GM10266 (cell line): Measurements from ENCODE around the gene TC2N.

Experiments used
- DNase-seq: peaks from one replicate; pipeline ENCODE4 v3.0.0; 2012; ENCODE audit errors: extremely low spot score
- TF ChIP-seq, protein P1 (sequence below): IDR thresholded peaks from 2 replicates; pipeline ENCODE4 v1.5.1; 2012; ENCODE audit warnings: mild to moderate bottlenecking, low read depth; ENCODE audit not compliant: control insufficient read depth, insufficient read depth; ENCODE audit errors: missing control alignments

TC2N gene

DNA sequence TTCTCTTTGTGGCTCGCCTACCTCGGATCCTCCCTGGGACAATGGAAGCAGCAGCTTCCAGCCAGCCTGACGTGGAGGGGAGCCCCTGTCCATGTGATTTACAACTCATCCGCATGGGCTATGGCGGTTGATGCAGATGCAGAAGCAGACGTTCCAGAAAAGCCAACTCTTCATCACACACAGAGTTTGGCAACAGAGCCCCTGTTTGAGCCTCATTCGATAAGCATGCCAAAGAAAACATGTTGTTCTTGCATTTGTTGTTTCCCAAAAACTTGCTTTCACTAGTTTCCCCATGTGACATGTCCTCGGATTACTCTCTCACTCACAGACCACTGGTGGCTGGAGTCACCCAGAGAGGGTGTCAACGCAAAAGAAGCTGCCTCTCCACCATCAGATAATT lies 16.4 kb upstream of the TC2N start:
- no peak for DNase-seq
- TF ChIP-seq, protein P1, sequence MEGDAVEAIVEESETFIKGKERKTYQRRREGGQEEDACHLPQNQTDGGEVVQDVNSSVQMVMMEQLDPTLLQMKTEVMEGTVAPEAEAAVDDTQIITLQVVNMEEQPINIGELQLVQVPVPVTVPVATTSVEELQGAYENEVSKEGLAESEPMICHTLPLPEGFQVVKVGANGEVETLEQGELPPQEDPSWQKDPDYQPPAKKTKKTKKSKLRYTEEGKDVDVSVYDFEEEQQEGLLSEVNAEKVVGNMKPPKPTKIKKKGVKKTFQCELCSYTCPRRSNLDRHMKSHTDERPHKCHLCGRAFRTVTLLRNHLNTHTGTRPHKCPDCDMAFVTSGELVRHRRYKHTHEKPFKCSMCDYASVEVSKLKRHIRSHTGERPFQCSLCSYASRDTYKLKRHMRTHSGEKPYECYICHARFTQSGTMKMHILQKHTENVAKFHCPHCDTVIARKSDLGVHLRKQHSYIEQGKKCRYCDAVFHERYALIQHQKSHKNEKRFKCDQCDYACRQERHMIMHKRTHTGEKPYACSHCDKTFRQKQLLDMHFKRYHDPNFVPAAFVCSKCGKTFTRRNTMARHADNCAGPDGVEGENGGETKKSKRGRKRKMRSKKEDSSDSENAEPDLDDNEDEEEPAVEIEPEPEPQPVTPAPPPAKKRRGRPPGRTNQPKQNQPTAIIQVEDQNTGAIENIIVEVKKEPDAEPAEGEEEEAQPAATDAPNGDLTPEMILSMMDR, result no peak

DNA sequence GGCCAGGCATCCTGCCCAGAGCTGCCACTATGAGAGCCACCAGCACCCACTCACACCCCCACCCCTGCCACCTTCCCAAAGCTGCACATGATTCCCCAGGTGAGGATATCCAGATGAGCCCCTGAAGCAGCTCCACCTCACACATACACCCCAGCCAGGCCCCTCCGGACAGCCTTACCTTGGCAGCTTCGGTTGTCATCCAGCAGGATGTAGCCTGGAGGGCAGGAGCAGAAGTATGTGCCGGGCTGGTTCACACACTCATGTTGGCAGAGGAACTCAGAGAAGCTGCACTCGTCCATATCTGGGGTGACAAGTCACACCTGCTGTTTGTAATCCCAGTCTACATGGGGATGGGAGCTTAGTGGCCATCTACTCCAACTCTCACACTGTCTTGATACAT lies 15.4 kb upstream of the TC2N start:
- no peak for DNase-seq
- TF ChIP-seq, protein P1, result no peak

DNA sequence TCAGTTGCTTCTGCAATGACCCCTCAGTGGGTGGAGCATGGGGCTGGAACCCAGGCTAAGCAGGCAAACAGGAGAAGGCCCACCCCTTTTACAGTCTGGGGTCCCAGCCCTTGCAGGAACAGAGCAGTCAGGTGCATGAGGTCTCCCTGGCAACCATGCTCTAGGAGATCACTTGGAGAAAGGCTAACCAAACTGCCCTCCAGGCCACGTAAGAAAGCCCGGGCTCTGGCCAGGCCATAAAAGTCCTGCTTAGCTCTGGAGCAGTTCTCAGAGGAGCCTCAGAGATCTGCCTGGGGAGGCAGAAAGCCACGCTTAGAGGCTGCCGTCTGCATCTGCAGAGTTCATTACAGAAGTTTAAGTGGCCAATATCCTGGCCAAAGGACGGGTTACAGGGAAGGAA lies 15.0 kb upstream of the TC2N start:
- TF ChIP-seq, protein P1, result no peak
- DNase-seq, result no peak

DNA sequence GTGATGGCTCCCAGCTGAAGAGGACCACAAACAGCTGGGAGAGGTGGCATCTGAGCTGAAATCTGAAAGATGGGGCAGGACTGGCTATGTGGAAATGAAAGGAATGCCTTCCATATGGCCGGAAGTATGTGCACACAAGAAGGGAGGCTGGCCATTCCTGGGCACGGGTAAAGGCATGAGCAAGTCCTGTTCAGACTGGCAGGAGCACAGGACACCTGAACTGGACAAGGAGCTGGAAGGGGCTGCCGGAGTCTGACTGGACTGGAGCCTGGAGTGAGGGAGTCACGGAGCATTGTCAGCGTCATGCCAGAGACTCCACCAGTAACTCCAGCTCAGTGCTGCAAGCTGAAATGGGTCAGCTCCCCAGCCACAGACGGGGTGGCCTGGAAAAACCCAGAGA lies 11.9 kb upstream of the TC2N start:
- TF ChIP-seq, protein P1, result no peak
- DNase-seq, result no peak

DNA sequence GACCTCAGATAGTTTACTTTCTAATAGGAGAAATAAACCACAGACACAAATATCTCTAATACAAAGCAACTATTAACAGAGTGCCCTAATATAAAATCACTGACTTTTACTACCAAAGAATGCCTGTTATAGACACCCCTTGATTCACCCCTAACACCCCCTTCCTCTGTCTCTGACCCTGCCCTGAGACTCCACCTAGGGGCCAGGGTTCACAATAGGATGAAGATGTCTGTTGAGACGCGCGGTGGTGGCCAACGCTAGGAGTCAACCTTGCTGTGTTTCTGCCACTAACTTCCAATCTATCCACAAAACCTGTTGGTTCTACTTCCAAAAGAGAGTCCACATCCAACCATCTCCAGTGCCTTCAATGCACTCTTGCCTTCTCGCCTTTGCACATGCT lies 10.9 kb upstream of the TC2N start:
- TF ChIP-seq, protein P1, result no peak
- DNase-seq, result no peak

DNA sequence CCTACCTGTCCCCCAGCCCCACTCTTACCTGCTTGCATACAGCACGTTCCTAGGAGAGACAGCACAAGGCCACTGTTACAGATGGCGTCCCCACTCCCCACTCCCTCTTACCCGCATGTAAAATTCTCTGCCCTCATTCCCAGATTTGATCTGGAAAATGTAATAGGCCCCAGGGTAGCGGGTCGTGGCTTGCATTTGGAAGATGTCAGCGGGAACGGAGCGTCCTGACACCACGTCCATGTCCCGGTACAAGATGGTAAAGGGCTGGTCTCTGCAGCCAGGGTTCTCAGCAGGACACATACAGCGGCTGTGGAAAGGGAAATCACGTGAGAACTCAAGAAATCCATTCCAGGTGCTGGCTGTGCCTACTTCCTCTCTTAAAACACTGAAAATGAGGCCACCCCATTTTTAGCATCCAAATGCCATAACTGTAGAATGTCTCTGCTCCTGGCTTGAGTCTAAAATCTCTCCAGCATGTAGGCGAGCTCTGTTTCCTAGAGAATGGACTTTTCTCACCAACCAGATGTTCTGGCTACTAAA lies 10.1 kb upstream of the TC2N start:
- no peak for DNase-seq
- TF ChIP-seq, protein P1, result no peak

DNA sequence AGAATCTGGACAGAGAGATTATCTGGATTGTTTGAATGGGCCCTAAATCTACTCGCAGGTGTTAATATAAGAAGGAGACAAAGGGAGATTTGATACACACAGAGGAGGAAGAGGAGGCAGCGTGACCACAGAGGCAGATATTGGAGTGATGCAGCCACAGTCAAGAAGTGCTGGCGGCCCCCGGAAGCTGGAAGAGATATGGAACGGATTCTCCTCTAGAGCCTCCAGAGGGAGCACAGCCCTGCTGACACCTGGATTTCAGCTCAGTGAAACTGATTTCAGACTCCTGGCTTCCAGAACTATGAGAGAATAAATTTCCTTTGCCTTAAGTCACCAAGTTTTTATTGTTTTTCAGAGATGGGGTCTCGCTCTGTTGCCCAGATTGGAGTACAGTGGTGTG lies 9.2 kb upstream of the TC2N start:
- no peak for DNase-seq
- TF ChIP-seq, protein P1, result no peak
